GM18909 (cell line): ENCODE results near the gene CCSER1.
"Not testable (repeated sequence)": the region's sequence is repeated elsewhere in the genome, so short reads cannot be mapped to it uniquely, and the experiment has no call there.

Experiments used
- ATAC-seq: cut with Tn5 transposase; IDR thresholded peaks from one replicate; pipeline ENCODE4 v1.9.1; 2021; ENCODE audit warnings: mild to moderate bottlenecking; ENCODE audit not compliant: unreplicated experiment, poor library complexity

CCSER1 gene

DNA sequence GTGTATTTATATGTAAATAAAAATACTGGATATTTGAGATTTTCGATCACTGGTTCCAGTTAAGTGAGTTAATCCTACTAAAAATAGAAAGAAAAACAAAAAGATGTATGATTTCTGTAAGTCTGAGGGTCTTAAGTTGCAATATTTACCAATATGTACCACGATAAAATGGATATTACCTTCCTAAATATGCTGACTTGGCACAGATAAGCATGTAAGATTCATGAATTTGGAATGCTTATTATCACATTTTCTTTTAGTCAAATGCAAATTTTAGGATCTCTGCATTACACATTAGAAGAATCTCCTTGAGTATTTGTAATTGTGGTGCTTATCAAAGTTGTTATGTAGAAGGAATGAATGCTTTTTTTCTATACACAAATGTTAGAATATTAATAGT lies 1158.3 kb downstream of the CCSER1 start:
- ATAC-seq, result no peak

DNA sequence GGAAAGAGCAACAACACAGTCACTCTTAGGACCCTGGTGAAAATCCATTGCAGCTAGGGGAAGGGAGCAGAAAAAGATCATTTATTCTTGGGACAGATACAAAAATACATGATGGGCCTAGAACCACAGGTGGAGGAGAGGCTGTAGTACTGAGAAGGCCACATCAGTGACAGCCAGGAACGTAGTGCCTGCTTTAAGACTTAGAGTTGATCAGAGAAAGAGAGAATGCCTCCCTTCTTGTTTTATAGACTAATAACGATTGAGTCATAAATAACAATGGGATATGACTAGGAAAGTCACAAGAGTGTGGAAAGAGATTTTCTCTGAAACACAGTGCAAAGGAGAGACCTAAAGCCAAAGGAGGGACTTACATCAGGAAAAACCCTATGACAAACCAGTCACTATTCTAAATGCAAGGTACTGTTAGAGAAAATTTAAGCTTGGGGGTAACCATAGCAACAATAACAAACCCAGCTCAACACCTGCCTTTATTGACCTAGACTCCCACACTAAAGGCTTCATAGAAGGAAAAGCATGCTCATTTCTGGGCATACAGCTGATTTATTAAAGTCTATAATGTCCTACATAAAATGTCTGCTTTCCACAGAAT lies 1161.6 kb downstream of the CCSER1 start:
- no peak for ATAC-seq

DNA sequence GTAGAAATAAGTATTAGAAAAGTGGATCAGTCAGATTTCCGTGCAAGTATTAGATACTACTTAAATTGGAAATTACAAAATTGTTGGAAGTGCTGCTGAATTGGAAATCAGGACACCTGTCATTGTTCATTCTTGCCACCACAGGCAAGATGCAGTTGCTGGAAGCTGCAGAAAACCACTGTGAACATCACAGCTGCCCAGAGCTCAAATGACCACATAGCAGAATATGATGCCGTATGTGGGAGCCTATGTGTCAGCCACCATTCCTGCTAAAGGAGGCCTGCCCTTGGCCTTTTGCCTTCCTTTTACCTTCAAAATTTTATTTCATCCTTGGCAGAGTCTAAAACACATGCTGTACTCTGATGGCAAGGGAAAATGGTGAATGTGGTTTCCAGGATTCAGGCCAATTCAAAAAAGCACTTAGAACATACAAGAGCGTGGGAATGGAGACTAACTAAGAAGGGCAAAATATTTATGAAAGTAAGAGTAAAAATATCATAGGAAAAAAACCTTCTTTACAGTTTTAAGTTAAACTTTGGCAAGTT lies 1171.0 kb downstream of the CCSER1 start:
- ATAC-seq, result no peak

DNA sequence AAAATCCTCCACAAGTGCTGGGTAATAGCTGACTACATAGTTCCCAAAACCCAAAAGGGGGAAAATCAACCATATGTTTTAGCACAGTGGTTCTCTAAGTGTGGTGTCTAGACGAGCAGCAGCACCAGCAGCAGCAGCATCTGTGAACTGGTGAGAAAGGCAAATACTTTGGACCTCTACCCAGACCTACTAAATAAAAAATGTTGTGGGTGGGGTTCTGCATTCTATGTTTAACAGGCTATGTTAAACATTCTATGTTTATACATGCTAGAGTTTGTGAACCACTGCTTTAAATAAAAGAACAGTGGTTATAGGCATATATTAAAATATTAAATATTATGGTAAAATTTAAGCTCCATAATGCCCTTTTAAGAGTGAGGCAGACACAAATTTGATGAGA lies 1171.6 kb downstream of the CCSER1 start:
- no peak for ATAC-seq

DNA sequence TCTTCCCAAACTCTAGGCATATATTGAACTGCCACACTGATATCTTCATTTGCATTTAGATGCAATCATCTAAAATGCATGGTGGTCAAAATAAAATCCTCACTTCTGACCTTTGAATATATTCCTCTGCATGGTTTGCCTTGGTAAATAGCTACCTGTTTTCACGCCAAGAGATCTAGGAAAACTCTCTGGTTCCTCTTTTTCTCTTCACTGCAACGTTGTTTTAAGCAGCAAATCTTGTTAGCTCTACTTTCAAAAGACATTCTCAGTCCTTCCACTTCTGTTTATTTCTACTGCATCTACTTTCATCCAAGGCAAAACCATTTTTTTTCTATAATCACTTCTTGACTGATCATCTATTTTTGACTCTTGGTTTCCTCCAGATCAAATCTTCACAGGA lies 1174.9 kb downstream of the CCSER1 start:
- ATAC-seq, result no peak

DNA sequence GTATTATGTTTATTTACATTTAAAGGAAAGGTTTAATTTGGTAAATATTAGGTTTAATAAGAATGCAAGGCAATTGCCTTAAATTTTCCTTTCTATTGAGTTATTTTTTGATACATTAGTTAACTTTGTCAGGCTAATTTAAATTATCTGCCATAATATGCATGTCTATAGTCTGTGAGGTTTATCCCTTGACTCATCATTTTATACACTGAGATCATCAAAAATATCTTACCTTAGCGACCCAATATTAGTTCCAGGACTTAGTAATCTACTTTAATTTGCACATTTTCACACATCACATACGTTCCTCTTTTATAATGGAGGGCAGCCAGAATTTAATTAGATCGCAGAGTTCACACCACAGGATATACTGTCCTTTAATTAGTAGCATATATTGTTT lies 1177.1 kb downstream of the CCSER1 start:
- no peak for ATAC-seq

DNA sequence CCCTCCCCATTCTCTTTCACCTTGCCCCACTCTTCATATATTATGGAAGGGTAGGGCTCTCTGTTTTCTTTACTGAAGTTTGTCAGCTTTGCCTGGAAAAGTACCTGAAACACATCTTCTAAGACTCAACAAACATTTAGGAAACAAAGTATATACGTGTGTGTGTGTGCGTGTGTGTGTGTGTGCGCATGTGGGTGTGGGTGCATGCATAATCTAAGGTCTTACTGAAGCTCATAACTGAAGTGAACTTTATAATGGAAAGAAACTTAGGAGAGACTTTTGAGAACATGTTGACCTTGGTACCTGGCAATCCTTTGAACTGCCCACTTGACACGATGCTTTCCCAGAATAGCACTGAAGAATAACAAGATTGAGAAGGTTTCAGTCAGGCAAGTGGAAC lies 1190.2 kb downstream of the CCSER1 start:
- no peak for ATAC-seq

DNA sequence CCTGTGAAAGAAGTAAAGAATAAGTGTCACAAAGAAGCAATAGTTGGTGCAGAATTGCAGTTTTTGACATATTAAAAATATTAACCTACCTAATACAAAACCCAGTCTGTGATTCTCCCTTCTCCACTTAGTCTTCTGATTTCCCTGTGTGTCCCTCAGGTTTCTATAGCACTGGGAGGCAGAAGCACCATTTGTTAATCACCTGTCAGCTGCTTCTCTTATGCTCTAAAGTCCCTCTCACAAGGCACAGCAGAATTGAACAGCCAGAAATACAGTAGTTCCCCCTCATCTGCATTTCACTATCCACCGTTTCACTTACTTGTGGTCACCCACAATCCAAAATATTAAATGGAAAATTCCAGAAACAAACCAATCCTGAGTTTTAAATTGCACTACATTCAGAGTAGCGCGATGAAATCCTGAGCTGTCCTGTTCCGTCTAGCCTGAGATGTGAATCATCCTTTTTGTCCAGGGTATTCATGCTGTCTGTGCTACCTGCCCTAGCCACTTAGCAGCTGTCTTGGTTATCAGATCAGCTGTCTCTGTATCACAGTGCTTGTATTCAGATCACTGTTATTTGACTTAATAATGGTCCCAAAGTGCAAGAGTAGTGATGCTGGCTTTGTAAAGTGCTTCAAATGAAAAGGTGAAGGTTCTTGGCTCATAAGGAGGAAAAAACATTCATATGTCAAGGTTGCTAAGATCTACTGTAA lies 1192.5 kb downstream of the CCSER1 start:
- no peak for ATAC-seq

DNA sequence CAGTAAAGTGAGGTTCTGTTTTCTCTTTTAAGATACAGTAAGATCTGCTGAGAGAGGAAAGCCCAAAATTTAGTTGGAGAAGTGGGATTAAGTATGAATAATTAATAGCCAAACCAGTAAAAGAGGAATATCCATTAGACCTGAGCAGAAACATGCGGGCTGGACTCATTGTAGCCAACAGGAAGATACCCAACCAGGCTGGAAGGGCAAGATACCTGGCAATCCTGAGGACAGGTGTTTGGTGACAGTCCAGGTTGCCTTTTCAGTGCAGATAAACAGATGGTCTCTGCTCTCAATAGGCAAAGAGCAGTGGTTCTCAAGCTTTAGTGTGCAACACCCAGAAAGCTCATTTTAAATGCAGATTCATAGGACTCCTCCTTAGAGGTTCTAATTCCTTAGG lies 1195.8 kb downstream of the CCSER1 start:
- no peak for ATAC-seq

DNA sequence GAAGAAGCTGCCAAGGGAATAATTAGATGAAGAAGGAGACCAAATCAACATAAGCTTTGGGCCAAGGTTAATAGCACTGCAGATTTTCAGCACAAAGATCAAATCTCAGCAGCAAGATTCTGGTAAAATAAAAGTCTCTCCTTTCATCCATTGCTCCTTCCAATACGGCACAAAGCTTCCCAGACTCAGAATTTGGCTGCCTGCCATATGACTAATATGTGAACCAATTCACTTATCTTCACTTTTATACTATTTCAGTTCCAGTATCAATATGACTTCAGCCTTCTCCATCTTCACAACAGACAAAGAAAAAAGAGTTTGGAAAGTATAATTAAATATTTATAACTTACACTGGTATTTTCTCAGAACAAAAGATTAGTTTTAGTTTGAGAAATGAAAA lies 1198.3 kb downstream of the CCSER1 start:
- no peak for ATAC-seq

DNA sequence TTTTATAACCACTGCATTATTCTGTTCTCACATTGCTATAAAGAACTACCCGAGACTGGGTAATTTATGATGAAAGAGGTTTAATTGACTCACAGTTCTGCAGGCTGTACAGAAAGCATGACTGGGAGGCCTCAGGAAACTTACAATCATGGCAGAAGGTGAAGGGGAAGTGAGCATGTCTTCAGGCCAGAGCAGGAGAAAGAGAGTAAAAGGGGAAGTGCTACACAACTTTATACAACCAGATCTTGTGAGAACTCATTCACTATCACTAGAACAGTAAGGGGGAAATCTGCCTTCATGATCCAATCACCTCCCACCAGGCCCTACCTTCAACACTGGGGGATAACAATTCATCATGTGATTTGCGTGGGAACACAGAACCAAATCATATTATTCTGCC lies 1199.0 kb downstream of the CCSER1 start:
- ATAC-seq, result not testable (repeated sequence)

DNA sequence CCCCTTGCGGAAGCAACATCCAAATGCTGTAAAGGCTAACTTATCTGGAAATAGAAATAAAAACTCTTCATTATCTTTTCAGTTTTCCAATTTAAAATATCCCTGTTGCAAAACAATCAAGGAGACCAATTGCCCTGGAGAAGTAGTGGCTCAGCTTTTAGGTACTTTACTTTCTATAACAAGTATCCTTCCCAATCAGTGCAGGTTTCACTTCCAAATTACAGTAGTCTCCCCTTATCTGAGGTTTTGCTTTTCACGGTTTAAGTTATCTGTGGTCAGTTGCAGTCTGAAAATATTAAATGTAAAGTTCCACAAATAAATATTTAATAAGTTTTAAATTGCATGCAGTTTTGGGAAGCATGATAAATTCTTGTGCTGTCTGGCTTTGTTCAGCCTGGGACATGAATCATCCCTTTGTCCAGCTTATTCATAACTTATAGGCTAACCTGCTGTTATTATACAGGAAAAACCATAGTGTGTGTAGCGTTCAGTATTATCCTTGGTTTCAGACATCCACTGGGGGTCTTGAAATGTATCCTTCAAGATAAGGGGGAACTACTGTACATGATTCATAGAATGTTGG lies 1203.5 kb downstream of the CCSER1 start:
- ATAC-seq, result no peak

DNA sequence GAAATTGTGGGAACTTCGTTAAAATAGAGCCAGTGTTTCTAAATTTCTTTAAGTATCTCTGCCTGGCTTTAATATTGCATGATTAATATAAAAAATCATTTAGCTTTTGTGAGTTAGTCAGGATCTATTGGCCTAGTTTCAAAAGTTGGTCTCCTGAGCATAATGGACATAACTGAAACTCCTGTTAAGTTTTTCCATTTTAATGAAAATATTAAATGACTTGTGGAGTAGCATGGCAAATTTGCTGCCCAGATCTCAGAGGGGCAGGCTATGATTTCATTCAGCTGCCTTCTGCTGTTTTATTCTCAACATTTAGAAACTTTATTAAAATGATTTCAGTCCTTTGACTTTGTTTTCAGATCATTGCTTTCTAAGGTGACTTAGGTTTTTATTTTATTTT lies 1213.6 kb downstream of the CCSER1 start:
- ATAC-seq, result no peak

DNA sequence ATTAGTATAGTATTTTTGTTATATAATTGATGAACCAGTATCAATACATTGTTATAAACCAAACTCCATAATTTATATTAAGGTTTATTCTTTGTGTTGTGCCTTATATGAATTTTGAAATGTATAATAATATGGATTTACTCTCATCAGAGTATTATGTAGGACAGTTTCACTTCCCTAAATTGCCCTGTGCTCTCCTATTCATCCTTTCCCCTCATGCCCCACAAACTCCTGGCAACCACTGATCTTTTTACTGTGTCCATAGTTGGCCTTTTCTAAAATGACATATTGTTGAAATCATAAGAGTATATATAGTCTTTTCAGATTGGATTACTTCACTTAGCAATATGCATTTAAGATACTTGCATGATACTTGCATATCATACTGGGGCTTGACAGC lies 1218.4 kb downstream of the CCSER1 start:
- ATAC-seq, result peak; percentile 67

DNA sequence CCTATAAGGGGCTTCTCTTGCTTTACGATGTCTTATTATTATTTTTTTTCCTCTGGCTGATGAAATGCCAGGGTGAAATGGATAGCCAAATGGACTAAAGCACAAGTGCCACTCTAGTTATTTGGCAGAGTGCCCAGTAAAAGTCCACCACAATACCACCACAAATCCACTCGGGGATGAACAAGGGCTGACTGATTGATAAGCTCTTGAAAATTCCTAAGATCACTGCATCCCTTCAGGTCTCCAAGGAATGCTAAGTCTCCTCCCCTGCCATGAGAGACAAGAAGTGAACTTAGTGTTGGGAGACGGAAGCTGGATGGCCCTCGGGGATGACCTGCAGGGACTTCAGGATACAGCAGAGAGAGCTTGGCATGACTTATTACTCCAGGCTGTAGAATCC lies 1229.3 kb downstream of the CCSER1 start:
- ATAC-seq, result not testable (repeated sequence)

DNA sequence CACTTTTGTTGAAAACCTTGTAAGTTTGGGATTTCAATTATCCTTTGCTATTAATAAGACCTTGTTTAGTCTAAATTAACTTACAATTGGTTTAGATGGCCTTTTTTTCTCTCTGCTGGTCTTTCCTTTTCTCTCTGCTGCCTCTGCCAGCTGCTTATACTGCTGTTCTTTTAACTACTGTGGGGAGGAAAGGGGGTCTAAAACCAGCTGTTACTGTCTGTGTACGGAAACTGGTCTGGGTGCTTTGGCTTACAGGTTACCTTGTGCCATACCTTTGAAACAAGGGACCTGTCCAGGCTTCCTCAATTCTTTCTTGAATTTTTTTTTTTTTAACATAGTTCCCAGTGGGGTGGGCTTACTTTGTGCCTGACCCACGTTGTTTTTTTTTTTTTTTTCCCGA lies 1230.8 kb downstream of the CCSER1 start:
- peak; percentile 63 for ATAC-seq

DNA sequence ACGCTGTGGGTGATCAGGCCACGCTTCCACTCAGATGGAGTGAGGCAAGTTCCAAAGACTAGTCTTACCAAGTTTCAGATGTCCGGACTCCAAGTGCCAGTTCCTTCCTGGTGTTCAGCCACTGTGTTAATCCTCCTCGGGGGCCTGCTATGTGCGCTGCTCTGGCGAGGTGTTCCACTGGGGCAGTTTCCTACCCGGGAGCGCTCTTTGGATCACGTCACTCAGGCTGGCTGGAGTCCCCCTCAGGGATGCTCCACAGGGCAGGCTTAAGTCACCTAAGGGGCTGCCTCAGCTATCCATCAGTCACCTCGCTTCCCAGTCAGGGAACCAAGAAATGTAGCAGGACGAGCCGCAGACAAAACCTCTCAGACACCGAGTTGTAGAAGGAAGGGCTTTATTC lies 1231.4 kb downstream of the CCSER1 start:
- ATAC-seq, result not testable (repeated sequence)

DNA sequence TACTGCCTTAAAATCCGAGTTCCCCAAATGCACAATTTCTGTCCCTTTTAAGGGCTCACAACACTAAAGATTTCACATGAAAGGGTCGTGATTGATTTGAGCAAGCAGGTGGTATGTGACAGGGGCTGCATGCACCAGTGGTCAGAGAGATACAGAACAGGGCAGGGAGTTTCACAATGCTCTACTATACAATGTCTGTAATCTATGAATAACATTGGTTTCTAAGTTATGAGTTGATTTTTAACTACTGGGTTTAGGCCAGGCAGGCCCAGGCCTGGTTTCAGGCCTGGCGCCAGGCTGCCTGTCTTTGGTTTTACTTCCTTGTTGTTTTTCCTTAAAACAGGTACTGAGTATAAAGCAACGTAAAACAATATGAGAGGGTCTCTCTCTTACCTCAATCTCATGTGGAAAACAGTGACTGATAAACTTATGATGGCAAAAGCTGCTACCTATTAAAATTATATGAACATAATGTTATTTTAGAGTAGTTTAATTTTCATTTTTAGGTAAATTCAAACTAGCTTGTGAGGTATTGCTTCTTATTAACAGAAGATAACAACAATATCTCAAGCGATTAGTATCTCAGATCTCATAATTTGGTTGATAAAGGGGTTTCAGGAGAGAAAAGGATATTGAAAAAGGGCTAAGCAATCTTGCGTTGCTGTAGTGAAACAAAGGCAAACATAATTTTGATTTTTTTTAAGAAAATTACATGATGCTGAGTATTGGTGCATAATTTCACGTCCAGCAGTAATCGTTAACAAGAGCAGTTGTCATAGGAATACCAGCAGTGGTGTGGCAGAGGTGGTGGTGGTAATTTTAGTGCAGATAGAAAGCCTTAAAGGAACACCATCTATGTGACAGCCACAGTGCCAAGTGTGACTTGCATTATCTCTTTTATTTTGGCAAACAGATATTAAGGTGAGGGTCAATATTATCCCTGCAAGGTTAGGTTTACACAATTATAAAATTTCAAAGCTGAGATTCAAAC lies 1232.1 kb downstream of the CCSER1 start:
- peak; percentile 54 for ATAC-seq

DNA sequence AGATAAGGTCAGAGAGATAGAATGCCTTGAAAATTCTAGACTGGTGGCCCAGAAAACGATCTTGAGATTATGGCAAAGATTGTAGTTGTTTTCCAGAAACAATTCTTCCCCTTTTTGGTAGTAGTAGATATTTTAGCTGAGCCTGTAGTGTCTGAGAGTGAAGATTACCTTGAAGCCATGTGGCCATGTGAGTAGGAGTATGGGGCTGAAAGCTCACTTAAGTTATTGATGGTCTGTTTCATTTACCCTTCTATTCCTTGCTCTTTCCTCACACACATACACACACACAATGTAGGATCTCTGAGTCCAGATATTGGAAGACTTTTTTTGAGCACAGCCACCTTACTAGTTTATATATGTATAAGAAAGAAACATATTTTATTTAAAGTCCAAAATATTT lies 1234.9 kb downstream of the CCSER1 start:
- ATAC-seq, result no peak

DNA sequence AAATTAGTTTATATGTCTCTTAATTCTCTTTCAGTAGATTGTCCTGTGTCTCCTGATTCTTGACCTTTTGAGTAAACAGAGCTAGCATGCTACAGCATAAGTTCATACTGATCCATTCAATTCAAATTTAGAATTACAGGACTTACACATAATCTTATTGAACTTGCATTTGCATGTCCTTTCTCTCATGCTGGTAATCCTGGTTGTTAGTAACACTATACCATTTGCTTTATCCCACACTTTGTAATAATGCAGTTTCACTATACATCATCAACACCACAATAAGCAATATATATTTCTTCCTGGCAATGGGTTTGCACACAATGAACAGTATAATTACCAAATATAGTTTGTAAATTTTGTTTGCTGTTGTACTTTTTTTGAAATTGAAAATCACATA lies 1239.4 kb downstream of the CCSER1 start:
- ATAC-seq, result peak; percentile 44
